Keratinocyte (primary cell): ENCODE data around the gene ITPR1. TPM values are rescaled to one million over a fixed set of nuclear protein-coding genes. Genes with fewer than 3 reads are reported as not detected.

Experiments
- DNase-seq: peaks from one replicate; pipeline ENCODE4 v3.0.0-alpha.2; 2011; ENCODE audit warnings: low read depth, missing footprints, low spot score
- FAIRE-seq: peaks from 2 replicates; lab custom pipeline; 2011; peaks lifted over from hg19 to GRCh38; lab: Jason Lieb, UNC
- H2AFZ ChIP-seq: 2 replicates; pipeline ENCODE4 v1.6.0; 2012; ENCODE audit warnings: low read length, control low read depth, inconsistent platforms; ENCODE audit not compliant: control insufficient read depth
- H3K27ac ChIP-seq: 2 replicates; pipeline ENCODE4 v1.5.1; 2011; ENCODE audit warnings: low read length; ENCODE audit not compliant: control insufficient read depth, insufficient read depth
- H3K27me3 ChIP-seq: 3 replicates; pipeline ENCODE4 v1.6.0; 2011; ENCODE audit warnings: low read length; ENCODE audit not compliant: control insufficient read depth, insufficient read depth; ENCODE audit errors: extremely low read depth
- H3K36me3 ChIP-seq, 2 experiments: 2 replicates in 1 of 2; 3 replicates in 1 of 2; pipeline ENCODE4 v1.5.1; 2011; ENCODE audit warnings: low read length in 2 of 2, mild to moderate bottlenecking in 1 of 2; ENCODE audit not compliant: control insufficient read depth in 2 of 2, insufficient read depth in 2 of 2; ENCODE audit errors: extremely low read depth in 1 of 2
- H3K4me1 ChIP-seq: 3 replicates; pipeline ENCODE4 v1.5.1; 2011; ENCODE audit warnings: low read length; ENCODE audit not compliant: control insufficient read depth, insufficient read depth; ENCODE audit errors: extremely low read depth
- H3K4me2 ChIP-seq: 3 replicates; pipeline ENCODE4 v1.6.0; 2011; ENCODE audit warnings: low read depth, low read length; ENCODE audit not compliant: control insufficient read depth, insufficient read depth; ENCODE audit errors: extremely low read depth
- H3K4me3 ChIP-seq, 3 experiments: fragments of 200-600 bp in 1 of 3; sonication (generic) in 1 of 3; 2 replicates in 2 of 3; 3 replicates in 1 of 3; pipeline ENCODE4 v1.5.1; 2011 to 2016; ENCODE audit warnings: low read length in 3 of 3, mild to moderate bottlenecking in 3 of 3, control low read depth in 2 of 3, inconsistent platforms in 1 of 3, low read depth in 1 of 3, mixed read lengths in 1 of 3, mixed run types in 1 of 3, moderate library complexity in 1 of 3; ENCODE audit not compliant: control insufficient read depth in 2 of 3, insufficient read depth in 2 of 3; ENCODE audit errors: extremely low read depth in 1 of 3
- H3K79me2 ChIP-seq: 2 replicates; pipeline ENCODE4 v1.6.0; 2012; ENCODE audit warnings: low read length; ENCODE audit not compliant: control insufficient read depth, insufficient read depth
- H3K9ac ChIP-seq: 3 replicates; pipeline ENCODE4 v1.6.0; 2011; ENCODE audit warnings: low read length; ENCODE audit not compliant: control insufficient read depth, insufficient read depth; ENCODE audit errors: extremely low read depth
- H3K9me1 ChIP-seq: 3 replicates; pipeline ENCODE4 v1.6.0; 2011; ENCODE audit warnings: low read length; ENCODE audit not compliant: control insufficient read depth, insufficient read depth; ENCODE audit errors: extremely low read depth
- H3K9me3 ChIP-seq: 2 replicates; pipeline ENCODE4 v1.5.1; 2012; ENCODE audit warnings: low read depth, low read length; ENCODE audit not compliant: control insufficient read depth
- H4K20me1 ChIP-seq: 3 replicates; pipeline ENCODE4 v1.6.0; 2011; ENCODE audit warnings: low read length; ENCODE audit not compliant: control insufficient read depth, insufficient read depth; ENCODE audit errors: extremely low read depth
- CTCF ChIP-seq, 3 experiments: IDR thresholded peaks in 1 of 3; conservative IDR thresholded peaks in 1 of 3; optimal IDR thresholded peaks in 1 of 3; 2 replicates in 2 of 3; 3 replicates in 1 of 3; pipeline versions ENCODE3 to v1.5.1; 2011; ENCODE audit warnings: low read length in 3 of 3, mild to moderate bottlenecking in 3 of 3, moderate library complexity in 2 of 3, control low read depth in 1 of 3, inconsistent platforms in 1 of 3; ENCODE audit not compliant: insufficient read depth in 2 of 3; ENCODE audit errors: extremely low read depth in 1 of 3
- EZH2 ChIP-seq: IDR thresholded peaks from one replicate; pipeline ENCODE4 v1.6.1; 2012; ENCODE audit warnings: inconsistent platforms, mild to moderate bottlenecking, low read length, moderate library complexity
- dilution Hi-C: fragments of 300-500 bp; cut with MboI; formaldehyde crosslinking; loops from one replicate; pipeline ENCODE4 v1.7.0; 2020; ENCODE audit warnings: low sequenced_read_pairs; ENCODE audit not compliant: extremely low pct_ligation_motif_present
- polyA plus RNA-seq, 5 experiments: library from polyadenylated mRNA; depleted of rRNA in 3 of 5; stranded (reverse) in 3 of 5; stranded (forward) in 1 of 5; unstranded in 1 of 5; fragments of >200 nt; gene quantifications; 1 replicate in 1 of 5; 2 replicates in 3 of 5; 3 replicates in 1 of 5; pipeline versions ENCODE4 v1.2.1 to v1.2.3, GENCODE V29; 2011 to 2012; ENCODE audit warnings: missing spikeins in 2 of 5, low read depth in 1 of 5, low replicate concordance in 1 of 5

The ITPR1 gene
- polyA plus RNA-seq, 1 donor (not counting 4 experiments of a cell fraction or from before 2014, with no cell fraction given) = 3.5 TPM

GRCh38 chr3:4808637-4809036, 315.5 kb downstream of the ITPR1 start:
- Histone ChIP-seq H3K4me3 (no peak overlapping the region), H3K27ac (no peak overlapping the region), H4K20me1 (no peaks in the 10 kb centered on the region), H3K9me3 (no peaks in the 10 kb centered on the region), H2AFZ (no peak overlapping the region), H3K4me2 (no peak overlapping the region), H3K4me1 (no peaks in the 10 kb centered on the region), H3K9ac (no peak overlapping the region), H3K9me1 (no peaks in the 10 kb centered on the region), H3K79me2 (no peaks in the 10 kb centered on the region), H3K36me3 (no peaks in the 10 kb centered on the region), H3K27me3 (no peaks in the 10 kb centered on the region)
- dilution Hi-C loops = no loop called here
- TF ChIP-seq EZH2 (no peak), CTCF (optimal IDR thresholded peaks at IDR 0.05 in 1 of 3, IDR thresholded peaks at IDR 0.05 in 1 of 3, conservative IDR thresholded peaks at IDR 0.05 in 1 of 3; ENCODE audit: extremely low read depth in 1 of 3, insufficient read depth in 2 of 3, low read length in 3 of 3) (no peak)
- FAIRE-seq (no peak), DNase-seq (no peak)

- no peak overlapping the region for H3K4me3 ChIP-seq
- H3K27ac ChIP-seq = no peak overlapping the region
- H3K79me2 ChIP-seq = no peaks in the 10 kb centered on the region
- H3K9me3 ChIP-seq = no peaks in the 10 kb centered on the region
- H2AFZ ChIP-seq = no peak overlapping the region
- H3K4me2 ChIP-seq = no peak overlapping the region
- dilution Hi-C loops = no loop called here
- no peak for DNase-seq
- no peak overlapping the region for H3K9ac ChIP-seq
- no peaks in the 10 kb centered on the region for H3K36me3 ChIP-seq
- FAIRE-seq = no peak
- H3K27me3 ChIP-seq = no peaks in the 10 kb centered on the region
- H3K4me1 ChIP-seq = no peaks in the 10 kb centered on the region
- no peaks in the 10 kb centered on the region for H4K20me1 ChIP-seq
- TF ChIP-seq EZH2 (no peak), CTCF (optimal IDR thresholded peaks at IDR 0.05 in 1 of 3, IDR thresholded peaks at IDR 0.05 in 1 of 3, conservative IDR thresholded peaks at IDR 0.05 in 1 of 3; ENCODE audit: extremely low read depth in 1 of 3, insufficient read depth in 2 of 3, low read length in 3 of 3) (no peak)
- no peaks in the 10 kb centered on the region for H3K9me1 ChIP-seq
These were observed 316.8 kb downstream of the ITPR1 start for GRCh38 chr3:4809922-4810321.
